GM12878 (cell line): Measurements from ENCODE around the gene CXorf58.

Experiments
- EZH2 ChIP-seq: IDR thresholded peaks from 2 replicates; pipeline ENCODE4 v1.6.1; 2012; ENCODE audit warnings: low read depth, mild to moderate bottlenecking, control low read depth, inconsistent platforms, low read length, borderline replicate concordance; ENCODE audit not compliant: control insufficient read depth
- FOXK2 ChIP-seq: fragments of 450-650 bp; IDR thresholded peaks from 2 replicates; pipeline ENCODE4 v1.6.1; 2017; ENCODE audit warnings: mild to moderate bottlenecking, moderate library complexity
- SUZ12 ChIP-seq: fragments of 200-600 bp; sonication (generic); IDR thresholded peaks from one replicate; pipeline ENCODE4 v1.6.1; 2018; ENCODE audit warnings: antibody characterized with exemption, mild to moderate bottlenecking; ENCODE audit not compliant: unreplicated experiment

DNA sequence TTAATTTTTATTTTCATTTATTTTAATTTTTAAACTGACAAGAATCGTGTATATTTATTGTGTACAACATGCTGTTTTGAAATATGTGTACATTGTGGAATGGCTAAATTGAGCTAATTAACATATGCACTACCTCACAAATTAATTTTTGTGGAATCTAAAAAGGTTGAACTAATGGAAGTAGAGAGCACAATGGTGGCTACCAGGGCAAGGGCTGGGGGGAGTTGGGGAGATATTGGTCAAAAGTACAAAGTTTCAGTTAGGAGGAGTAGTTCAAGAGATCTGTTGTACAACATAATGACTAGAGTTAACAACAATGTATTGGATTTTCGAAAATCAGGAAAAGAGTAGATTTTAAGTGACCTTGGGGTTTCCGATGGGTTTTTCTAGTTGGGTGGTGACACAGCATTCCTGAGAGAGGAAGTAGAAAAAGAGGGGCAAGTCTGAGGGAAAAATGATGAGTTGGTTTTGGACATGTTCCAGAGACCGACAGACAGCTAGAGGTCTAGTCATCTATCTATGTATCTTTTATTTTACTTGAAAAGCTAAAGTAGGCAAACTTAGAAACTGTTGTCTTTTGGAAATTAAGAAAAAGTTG lies 23.3 kb upstream of the CXorf58 start:
- no peak for TF ChIP-seq FOXK2
- no peak for TF ChIP-seq EZH2
- no peak for TF ChIP-seq SUZ12
